Mucosa of rectum (tissue), 2 donors: ENCODE measurements around the gene TMEM141.
"Not testable (repeated sequence)": the region's sequence is repeated elsewhere in the genome, so short reads cannot be mapped to it uniquely, and the experiment has no call there.

Source experiments
- H3K27ac ChIP-seq, 2 donors: one replicate each; pipeline ENCODE4 v1.7.0; 2013; ENCODE audit warnings: inconsistent platforms in 2 of 2, low read depth in 2 of 2, low read length in 2 of 2
- H3K27me3 ChIP-seq, 2 donors: one replicate each; pipeline ENCODE4 v1.7.0; 2013; ENCODE audit warnings: low read length in 2 of 2; ENCODE audit not compliant: control insufficient read depth in 2 of 2, insufficient read depth in 2 of 2
- H3K36me3 ChIP-seq, 2 donors: one replicate each; pipeline ENCODE4 v1.7.0; 2013; ENCODE audit warnings: low read length in 2 of 2; ENCODE audit not compliant: control insufficient read depth in 2 of 2, insufficient read depth in 2 of 2
- H3K4me1 ChIP-seq, 2 donors: one replicate each; pipeline ENCODE4 v1.7.0; 2013; ENCODE audit warnings: low read length in 2 of 2, mild to moderate bottlenecking in 1 of 2; ENCODE audit not compliant: control insufficient read depth in 2 of 2, insufficient read depth in 2 of 2
- H3K4me3 ChIP-seq, 2 donors: one replicate each; pipeline ENCODE4 v1.7.0; 2013; ENCODE audit warnings: low read length in 2 of 2
- H3K9ac ChIP-seq, 2 donors: one replicate each; pipeline ENCODE4 v1.7.0; 2013; ENCODE audit warnings: low read length in 2 of 2, low read depth in 1 of 2, mild to moderate bottlenecking in 1 of 2
- H3K9me3 ChIP-seq, 2 donors: one replicate each; pipeline ENCODE4 v1.7.0; 2013; ENCODE audit warnings: low read length in 2 of 2; ENCODE audit not compliant: control insufficient read depth in 2 of 2
- donor health status: healthy.
- donor health status: Normal muscosa, but diverticular disease.

TMEM141 gene

GRCh38 chr9:136793086-136793946, 2.2 kb downstream of the TMEM141 start:
- Histone ChIP-seq H3K27ac (peak overlapping the region; percentile 100), H3K4me1 (peaks cover 51 to 54% of the 10 kb centered on the region in 2 donors), H3K4me3 (peak overlapping the region; percentile 87 to 95), H3K27me3 (peaks cover 0 to 2% of the 10 kb centered on the region in 2 donors), H3K36me3 (peaks cover 3 to 10% of the 10 kb centered on the region in 2 donors), H3K9ac (peak overlapping the region; percentile 0 to 95), H3K9me3 (no peaks in the 10 kb centered on the region)

DNA sequence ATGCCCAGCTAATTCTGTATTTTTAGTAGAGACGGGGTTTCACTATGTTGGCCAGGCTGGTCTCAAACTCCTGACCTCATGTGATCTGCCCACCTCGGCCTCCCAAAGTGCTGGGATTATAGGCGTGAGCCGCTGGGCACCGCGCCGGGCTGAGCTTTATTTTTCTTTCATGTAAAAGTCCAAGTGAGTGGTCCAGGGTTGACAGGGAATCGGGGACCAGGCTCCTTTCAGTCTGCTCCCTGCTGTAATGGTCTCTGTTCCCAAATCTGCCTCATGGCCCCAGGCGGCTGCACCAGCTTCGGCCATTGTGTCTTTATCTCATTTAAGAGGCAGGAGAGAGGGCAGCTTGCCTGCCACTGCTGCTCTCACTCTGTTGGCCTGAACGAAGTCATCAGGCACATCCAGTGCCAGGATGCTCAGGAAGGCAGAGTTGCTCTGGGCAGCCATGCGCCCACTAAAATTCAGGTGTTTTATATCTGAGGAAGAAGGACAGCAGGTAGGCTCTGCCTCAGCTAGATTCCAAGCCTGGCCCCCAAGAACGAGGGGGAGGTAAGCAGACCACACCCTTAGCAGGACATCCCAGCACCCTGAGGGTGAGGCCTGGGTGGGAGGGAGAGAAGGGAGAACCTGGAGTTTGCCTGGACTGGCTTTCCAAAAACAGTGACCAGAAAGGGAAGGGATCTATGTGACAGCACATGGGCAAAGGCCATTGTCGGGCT, 3.3 kb downstream of the TMEM141 start:
- Histone ChIP-seq H3K27ac (peak overlapping the region; percentile 18 to 56), H3K4me1 (peaks cover 50 to 61% of the 10 kb centered on the region in 2 donors), H3K9me3 (no peaks in the 10 kb centered on the region), H3K4me3 (peak overlapping the region in 1 of 2 donors; percentile 37), H3K36me3 (peaks cover 3 to 10% of the 10 kb centered on the region in 2 donors), H3K9ac (peak overlapping the region; percentile 29 to 32), H3K27me3 (peaks cover 0 to 2% of the 10 kb centered on the region in 2 donors)

DNA sequence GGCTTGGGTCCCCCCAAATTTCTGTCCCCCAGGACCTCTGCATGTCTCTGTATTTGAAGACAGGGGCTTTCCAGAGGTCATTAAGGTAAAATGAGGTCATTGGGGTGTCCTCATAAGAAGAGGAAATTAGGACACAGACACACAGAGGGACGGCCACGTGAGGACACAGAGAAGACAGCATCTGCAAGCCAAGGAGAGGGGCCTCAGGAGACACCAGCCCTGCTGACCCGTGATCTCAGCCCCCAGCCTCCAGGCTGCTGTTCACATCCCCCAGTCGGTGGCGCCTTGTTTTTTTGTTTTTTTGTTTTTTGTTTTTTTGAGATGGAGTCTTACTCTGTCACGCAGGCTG, 3.8 kb downstream of the TMEM141 start:
- peaks cover 48 to 59% of the 10 kb centered on the region in 2 donors for H3K4me1 ChIP-seq
- H3K36me3 ChIP-seq: peaks cover 3 to 10% of the 10 kb centered on the region in 2 donors
- peak overlapping the region in 1 of 2 donors; percentile 29 for H3K9ac ChIP-seq
- H3K4me3 ChIP-seq: peak overlapping the region in 1 of 2 donors; percentile 37
- peaks cover 0 to 2% of the 10 kb centered on the region in 2 donors for H3K27me3 ChIP-seq
- H3K27ac ChIP-seq: peak overlapping the region; percentile 18 to 56
- no peaks in the 10 kb centered on the region for H3K9me3 ChIP-seq

DNA sequence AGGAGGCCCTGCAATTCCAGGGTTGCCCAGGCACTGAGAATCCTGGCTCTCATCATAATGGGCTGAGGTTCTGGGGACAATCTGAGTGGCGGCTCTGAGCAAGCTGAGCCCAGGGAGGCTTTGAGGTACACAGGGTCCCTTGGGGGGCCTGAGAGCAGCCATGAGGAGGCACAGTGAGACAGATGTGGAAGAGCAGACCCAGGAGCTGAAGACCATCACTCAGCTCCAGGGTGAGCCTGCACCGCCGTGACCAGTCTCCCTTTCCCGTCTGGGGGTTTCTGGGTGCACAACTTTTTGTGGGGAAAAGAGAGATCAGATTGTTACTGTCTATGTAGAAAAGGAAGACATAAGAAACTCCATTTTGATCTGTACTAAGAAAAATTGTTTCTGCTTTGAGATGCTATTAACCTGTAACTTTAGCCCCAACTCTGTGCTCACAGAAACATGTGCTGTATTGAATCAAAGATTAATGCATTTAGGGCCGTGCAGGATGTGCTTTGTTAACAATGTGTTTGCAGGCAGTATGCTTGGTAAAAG, 5.2 kb downstream of the TMEM141 start, which contains the start of gene CCDC183:
Gene CCDC183, plus strand, starts transcription at position 101 of the 537 bp plus-strand sequence. Its CDS starts 60 bp downstream, at position 161.
- H3K4me3 ChIP-seq: peak within 1 kb of the TSS in 1 of 2 donors; percentile 13
- peak within 1 kb of the TSS in 1 of 2 donors; percentile 53 for H3K9ac ChIP-seq
- peaks cover 3 to 10% of the 10 kb centered on the region in 2 donors for H3K36me3 ChIP-seq
- H3K4me1 ChIP-seq: peaks cover 50 to 58% of the 10 kb centered on the region in 2 donors
- peak within 1 kb of the TSS in 1 of 2 donors; percentile 43 for H3K27ac ChIP-seq
- peaks cover 0 to 2% of the 10 kb centered on the region in 2 donors for H3K27me3 ChIP-seq
- no peaks in the 10 kb centered on the region for H3K9me3 ChIP-seq

DNA sequence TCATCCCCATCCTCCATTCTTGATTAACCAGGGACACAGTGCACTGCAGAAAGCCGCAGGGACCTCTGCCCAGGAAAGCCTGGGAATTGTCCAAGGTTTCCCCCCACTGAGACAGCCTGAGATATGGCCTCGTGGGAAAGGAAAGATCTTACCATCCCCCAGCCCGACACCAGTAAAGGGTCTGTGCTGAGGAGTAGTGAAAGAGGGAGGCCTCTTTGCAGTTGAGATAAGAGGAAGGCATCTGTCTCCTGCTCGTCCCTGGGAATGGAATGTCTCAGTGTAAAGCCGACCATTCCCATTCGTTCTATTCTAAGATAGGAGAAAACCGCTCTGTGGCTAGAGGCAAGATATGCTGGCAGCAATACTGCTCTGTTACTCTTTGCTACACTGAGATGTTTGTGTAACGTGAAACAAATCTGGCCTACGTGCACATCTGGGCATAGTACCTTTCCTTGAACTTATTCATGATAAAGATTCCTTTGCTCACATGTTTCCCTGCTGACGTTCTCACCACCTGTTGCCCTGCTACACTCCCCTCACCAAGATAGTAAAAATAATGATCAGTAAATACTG, 5.7 kb downstream of the TMEM141 start:
- H3K9me3 ChIP-seq, H3K9ac ChIP-seq, H3K4me3 ChIP-seq, H3K27ac ChIP-seq, H3K27me3 ChIP-seq: not testable (repeated sequence)
- H3K36me3 ChIP-seq: peaks cover 3 to 10% of the 10 kb centered on the region in 2 donors
- H3K4me1 ChIP-seq: peaks cover 47 to 56% of the 10 kb centered on the region in 2 donors

GRCh38 chr9:136798708-136799078, 7.5 kb downstream of the TMEM141 start:
- Histone ChIP-seq H3K27me3 (peaks cover 0 to 2% of the 10 kb centered on the region in 2 donors), H3K4me1 (peaks cover 30 to 38% of the 10 kb centered on the region in 2 donors), H3K36me3 (peaks cover 0 to 3% of the 10 kb centered on the region in 2 donors), H3K9me3 (no peaks in the 10 kb centered on the region), H3K4me3 (peak overlapping the region; percentile 54 to 70), H3K27ac (peak overlapping the region; percentile 91 to 95), H3K9ac (peak overlapping the region; percentile 79 to 82)

- H3K9me3 ChIP-seq: no peaks in the 10 kb centered on the region
- peaks cover 26 to 35% of the 10 kb centered on the region in 2 donors for H3K4me1 ChIP-seq
- H3K27ac ChIP-seq: peak overlapping the region; percentile 91 to 95
- peaks cover 0 to 2% of the 10 kb centered on the region in 2 donors for H3K27me3 ChIP-seq
- peak overlapping the region; percentile 79 to 82 for H3K9ac ChIP-seq
- H3K36me3 ChIP-seq: peaks cover 0 to 3% of the 10 kb centered on the region in 2 donors
- H3K4me3 ChIP-seq: peak overlapping the region; percentile 54 to 70
Observed at GRCh38 chr9:136799079-136799853, 8.1 kb downstream of the TMEM141 start.

DNA sequence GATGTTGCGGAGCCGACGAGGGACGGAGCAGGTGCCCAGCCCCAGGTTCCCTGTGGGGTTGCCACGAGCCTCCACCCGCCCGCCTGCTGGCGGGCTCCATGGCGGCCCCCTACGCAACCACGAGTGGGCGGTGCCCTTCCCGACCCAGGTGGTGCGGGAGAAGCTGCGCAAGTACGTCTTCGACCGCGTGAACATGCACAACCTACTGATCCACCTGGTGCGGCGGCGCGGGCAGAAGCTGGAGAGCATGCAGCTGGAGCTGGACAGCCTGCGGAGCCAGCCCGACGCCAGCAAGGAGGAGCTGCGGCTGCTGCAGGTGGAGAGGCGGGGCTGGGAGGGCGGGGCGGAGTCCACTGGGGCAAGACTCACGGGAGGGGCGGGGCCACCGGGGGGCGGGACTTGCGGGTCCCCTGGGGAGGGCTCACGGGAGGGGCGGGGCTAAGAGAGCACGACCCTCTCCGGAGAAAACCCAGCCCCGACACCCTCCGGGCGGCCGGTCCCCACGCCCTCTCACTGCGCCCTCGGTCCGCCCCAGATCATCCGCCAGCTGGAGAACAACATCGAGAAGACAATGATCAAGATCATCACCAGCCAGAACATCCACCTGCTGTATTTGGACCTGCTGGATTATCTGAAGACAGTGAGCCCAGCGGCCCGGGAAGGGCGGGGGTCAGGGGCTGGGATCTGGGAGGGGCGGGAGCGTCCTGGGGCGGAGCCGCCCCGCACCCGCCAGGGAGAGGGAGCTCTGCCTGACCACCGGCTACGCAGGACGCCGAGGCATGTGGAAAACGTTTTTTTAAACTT, 8.9 kb downstream of the TMEM141 start:
- Histone ChIP-seq H3K36me3 (peaks cover 0 to 4% of the 10 kb centered on the region in 2 donors), H3K4me1 (peaks cover 19 to 35% of the 10 kb centered on the region in 2 donors), H3K27me3 (peaks cover 0 to 2% of the 10 kb centered on the region in 2 donors), H3K9me3 (no peaks in the 10 kb centered on the region), H3K9ac (peak overlapping the region; percentile 72 to 82), H3K27ac (peak overlapping the region; percentile 91 to 95), H3K4me3 (peak overlapping the region; percentile 54 to 75)
